GM23248 (cell line): Measurements from ENCODE around the gene PEX5L. TPM values are rescaled to one million over a fixed set of nuclear protein-coding genes. Genes with fewer than 3 reads are reported as not detected.
A peak's percentile ranks its signal among the peaks of the same experiment; 100 is the strongest.

Experiments
- DNase-seq: peaks from one replicate; pipeline ENCODE4 v3.0.0-alpha.2; 2015
- H2AFZ ChIP-seq: fragments of 200-600 bp; sonication (generic); 2 replicates; pipeline ENCODE4 v1.6.1; 2016; ENCODE audit warnings: antibody characterized with exemption
- H3F3A ChIP-seq: fragments of 200-600 bp; sonication (generic); 2 replicates; pipeline ENCODE4 v1.6.1; 2016; ENCODE audit warnings: mild to moderate bottlenecking, antibody characterized with exemption, mixed run types; ENCODE audit not compliant: insufficient read depth
- H3K27ac ChIP-seq: fragments of 200-600 bp; sonication (generic); 2 replicates; pipeline ENCODE4 v1.5.1; 2016; ENCODE audit warnings: mild to moderate bottlenecking
- H3K27me3 ChIP-seq: fragments of 200-600 bp; sonication (generic); replicated peaks from 2 replicates; pipeline ENCODE4 v1.6.1; 2016; ENCODE audit warnings: mild to moderate bottlenecking; ENCODE audit not compliant: insufficient read depth
- H3K36me3 ChIP-seq: fragments of 200-600 bp; sonication (generic); 2 replicates; pipeline ENCODE4 v1.6.1; 2016; ENCODE audit warnings: low read depth, mild to moderate bottlenecking
- H3K4me1 ChIP-seq: fragments of 200-600 bp; sonication (generic); 2 replicates; pipeline ENCODE4 v1.6.1; 2016; ENCODE audit warnings: mild to moderate bottlenecking; ENCODE audit not compliant: insufficient read depth
- H3K4me2 ChIP-seq: fragments of 200-600 bp; sonication (generic); one replicate; pipeline ENCODE4 v1.6.1; 2016; ENCODE audit warnings: mild to moderate bottlenecking; ENCODE audit not compliant: unreplicated experiment
- H3K4me3 ChIP-seq: fragments of 200-600 bp; sonication (generic); 2 replicates; pipeline ENCODE4 v1.5.1; 2016; ENCODE audit warnings: mild to moderate bottlenecking
- H3K79me2 ChIP-seq: fragments of 200-600 bp; sonication (generic); 2 replicates; pipeline ENCODE4 v1.6.1; 2016; ENCODE audit warnings: mild to moderate bottlenecking; ENCODE audit not compliant: insufficient read depth
- H3K9ac ChIP-seq: fragments of 200-600 bp; sonication (generic); 2 replicates; pipeline ENCODE4 v1.6.1; 2016; ENCODE audit warnings: mild to moderate bottlenecking
- H3K9me2 ChIP-seq: fragments of 200-600 bp; sonication (generic); 2 replicates; pipeline ENCODE4 v1.6.1; 2016; ENCODE audit warnings: mixed run types, mild to moderate bottlenecking, moderate library complexity; ENCODE audit not compliant: insufficient read depth
- H3K9me3 ChIP-seq: fragments of 200-600 bp; sonication (generic); one replicate; pipeline ENCODE4 v1.6.1; 2017; ENCODE audit warnings: low read depth
- H4K20me1 ChIP-seq: fragments of 200-600 bp; sonication (generic); 2 replicates; pipeline ENCODE4 v1.6.0; 2016; ENCODE audit not compliant: insufficient read depth
- EZH2 ChIP-seq: fragments of 200-600 bp; sonication (generic); IDR thresholded peaks from 2 replicates; pipeline ENCODE4 v1.6.1; 2018; ENCODE audit warnings: antibody characterized with exemption, mild to moderate bottlenecking; ENCODE audit not compliant: insufficient read depth, poor library complexity, severe bottlenecking
- EZH2phosphoT487 ChIP-seq: fragments of 200-600 bp; sonication (generic); IDR thresholded peaks from 2 replicates; pipeline ENCODE4 v1.6.1; 2018; ENCODE audit warnings: antibody characterized with exemption, moderate library complexity, mild to moderate bottlenecking, low read depth; ENCODE audit not compliant: insufficient read depth
- WGBS, 2 experiments: methylation state at CpG; one replicate each; pipeline ENCODE4 v1.1.6; 2015 to 2017; ENCODE audit warnings: low lambda C conversion rate in 2 of 2, low coverage in 1 of 2; ENCODE audit errors: missing lambda C conversion rate in 2 of 2; 5-methylcytosine and 5-hydroxymethylcytosine counted together
- in situ Hi-C: fragments of 300-500 bp; cut with MboI; formaldehyde crosslinking; loops from 2 replicates; pipeline ENCODE4 v1.15.0; 2020
- polyA plus RNA-seq: library from polyadenylated mRNA; unstranded; fragments of >200 nt; fragmentation: Nextera tagmentation; extraction: Ambion mirVana; gene quantifications from 2 replicates; pipeline ENCODE4 v1.2.1, GENCODE V29; 2016
- total RNA-seq: library from RNA; depleted of rRNA; stranded (reverse); fragments of >200 nt; shearing (Covaris generic); gene quantifications from 2 replicates; pipeline ENCODE4 v1.2.3, GENCODE V29; 2014

Gene PEX5L
- total and polyA plus RNA-seq, 2 experiments from 2014 or later = 0.03 TPM; not detected in 1

DNA sequence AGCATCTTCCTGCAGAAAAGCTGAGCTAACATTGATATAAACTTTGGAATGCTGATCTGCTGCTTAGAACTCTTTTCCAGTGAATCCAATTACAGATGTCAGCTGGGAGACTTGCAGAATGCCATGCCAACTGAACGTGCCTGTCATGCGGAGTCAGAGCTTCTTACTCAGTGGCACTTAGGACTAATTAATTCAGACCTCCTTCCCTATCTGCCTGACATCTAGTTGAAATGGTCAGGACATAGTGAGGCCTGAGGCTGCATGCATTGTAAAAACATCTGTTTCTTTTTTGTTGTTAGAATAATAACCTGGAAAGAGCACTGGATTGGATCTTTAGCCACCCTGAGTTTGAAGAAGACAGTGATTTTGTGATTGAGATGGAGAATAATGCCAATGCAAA is 271.3 kb downstream of the PEX5L start:
- in situ Hi-C loops = no loop called here
- H3K27me3 ChIP-seq = no peaks in the 10 kb centered on the region
- peaks cover 6% of the 10 kb centered on the region; the same call in 1 of the 2 replicates for H3K36me3 ChIP-seq
- no peaks in the 10 kb centered on the region for H4K20me1 ChIP-seq
- no peak overlapping the region for H3K9ac ChIP-seq
- no peak overlapping the region for H3K4me2 ChIP-seq
- TF ChIP-seq EZH2 (no peak), EZH2phosphoT487 (no peak)
- no peak overlapping the region for H3K27ac ChIP-seq
- H3F3A ChIP-seq = no peaks in the 10 kb centered on the region
- no peaks in the 10 kb centered on the region for H3K79me2 ChIP-seq
- DNase-seq = peak; percentile 14
- no peaks in the 10 kb centered on the region for H3K9me3 ChIP-seq
- peaks cover 12% of the 10 kb centered on the region for H3K4me1 ChIP-seq
- H2AFZ ChIP-seq = no peak overlapping the region
- no peaks in the 10 kb centered on the region for H3K9me2 ChIP-seq
- H3K4me3 ChIP-seq = no peak overlapping the region
- 23 to 24% methylated on average over 2 of the region's 2 CpGs for WGBS, 2 experiments

DNA sequence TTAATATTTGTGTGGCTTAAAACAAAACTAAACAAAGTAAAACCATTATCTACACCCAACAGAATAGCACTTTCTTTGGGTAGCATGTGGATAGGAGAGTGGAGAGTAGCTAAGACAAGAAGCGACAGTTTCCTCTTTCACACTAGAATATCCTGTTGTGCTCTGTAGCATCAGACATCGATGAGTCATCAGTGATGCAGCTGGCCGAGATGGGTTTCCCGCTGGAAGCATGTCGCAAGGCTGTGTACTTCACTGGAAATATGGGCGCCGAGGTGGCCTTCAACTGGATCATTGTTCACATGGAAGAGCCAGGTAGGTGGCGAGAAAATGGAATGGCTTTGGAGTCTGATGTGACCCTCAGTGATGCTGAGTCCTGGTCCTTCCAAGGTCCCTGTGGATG is 275.8 kb downstream of the PEX5L start:
- no peaks in the 10 kb centered on the region for H3K79me2 ChIP-seq
- no peak overlapping the region for H3K4me2 ChIP-seq
- no peak overlapping the region for H3K27ac ChIP-seq
- H3K27me3 ChIP-seq = no peaks in the 10 kb centered on the region
- DNase-seq = peak; percentile 49
- H3K9me3 ChIP-seq = no peaks in the 10 kb centered on the region
- H2AFZ ChIP-seq = no peak overlapping the region
- no peak overlapping the region for H3K4me3 ChIP-seq
- no peaks in the 10 kb centered on the region for H4K20me1 ChIP-seq
- H3K36me3 ChIP-seq = peaks cover 6% of the 10 kb centered on the region; the same call in 1 of the 2 replicates
- peaks cover 4% of the 10 kb centered on the region; the same call in 1 of the 2 replicates for H3K4me1 ChIP-seq
- no peaks in the 10 kb centered on the region for H3K9me2 ChIP-seq
- H3F3A ChIP-seq = no peaks in the 10 kb centered on the region
- TF ChIP-seq EZH2phosphoT487 = no peak
- TF ChIP-seq EZH2 = no peak
- no peak overlapping the region for H3K9ac ChIP-seq
- WGBS, 2 experiments = 85 to 92% methylated on average over 8 of the region's 8 CpGs
- in situ Hi-C loops = no loop called here

DNA sequence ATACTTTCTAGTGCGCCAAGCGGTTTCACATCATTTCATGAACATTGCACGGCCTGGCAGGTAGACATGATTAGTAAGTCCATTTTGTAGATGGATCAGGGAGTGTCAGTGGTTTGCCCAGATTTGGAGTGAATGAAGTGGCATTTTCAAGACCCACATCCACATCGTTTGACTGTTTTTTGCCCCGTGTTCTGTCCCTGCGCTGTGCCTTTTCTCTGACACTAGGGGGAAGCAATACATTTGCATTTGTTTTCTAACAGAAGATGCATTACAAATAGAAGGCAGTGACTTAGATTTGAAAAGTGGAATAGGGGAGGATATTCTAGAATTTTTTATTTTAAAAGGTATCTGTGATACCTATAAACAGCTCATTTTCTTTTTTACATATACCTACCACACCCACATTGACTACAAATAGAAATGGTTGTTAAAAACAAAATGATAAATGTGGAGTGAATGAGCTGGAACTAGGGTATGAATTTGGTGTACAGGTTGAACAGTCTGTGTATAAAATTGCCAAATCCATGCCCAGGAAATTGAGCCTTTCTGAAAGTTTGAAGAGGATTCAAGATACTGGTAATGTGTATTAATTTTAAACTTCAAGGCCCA is 285.9 kb downstream of the PEX5L start:
- H3K4me1 ChIP-seq = no peaks in the 10 kb centered on the region
- H3K4me2 ChIP-seq = no peak overlapping the region
- H3F3A ChIP-seq = no peaks in the 10 kb centered on the region
- 61 to 66% methylated on average over 6 of the region's 6 CpGs for WGBS, 2 experiments
- TF ChIP-seq EZH2 (no peak), EZH2phosphoT487 (no peak)
- H3K79me2 ChIP-seq = no peaks in the 10 kb centered on the region
- no peak overlapping the region for H2AFZ ChIP-seq
- in situ Hi-C loops = no loop called here
- DNase-seq = peak; percentile 65
- no peaks in the 10 kb centered on the region for H3K27me3 ChIP-seq
- H3K9me3 ChIP-seq = no peaks in the 10 kb centered on the region
- H4K20me1 ChIP-seq = no peaks in the 10 kb centered on the region
- H3K9me2 ChIP-seq = no peaks in the 10 kb centered on the region
- no peaks in the 10 kb centered on the region for H3K36me3 ChIP-seq
- no peak overlapping the region for H3K4me3 ChIP-seq
- no peak overlapping the region for H3K27ac ChIP-seq
- no peak overlapping the region for H3K9ac ChIP-seq

DNA sequence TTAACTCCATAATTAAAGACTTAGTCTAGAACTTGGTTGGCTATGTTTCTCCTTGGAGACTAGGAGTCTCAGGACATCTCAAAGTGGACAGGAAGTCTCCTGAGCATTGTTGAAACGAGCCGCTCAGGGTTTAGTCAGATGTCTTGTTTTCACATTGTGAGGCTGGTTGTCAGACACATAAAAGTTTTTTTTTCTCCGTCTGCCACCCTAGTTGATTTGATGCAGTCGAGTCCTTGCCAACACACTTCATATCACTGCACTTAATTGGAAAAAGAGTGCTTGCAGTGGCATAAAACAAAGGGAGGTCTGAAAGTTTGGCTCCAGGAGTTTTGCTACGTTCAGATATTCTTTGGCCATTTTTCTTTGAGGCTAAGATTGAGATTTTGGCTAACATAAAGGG is 291.0 kb downstream of the PEX5L start:
- in situ Hi-C loops = no loop called here
- peaks cover 14% of the 10 kb centered on the region; the same call in 1 of the 2 replicates for H3K36me3 ChIP-seq

DNA sequence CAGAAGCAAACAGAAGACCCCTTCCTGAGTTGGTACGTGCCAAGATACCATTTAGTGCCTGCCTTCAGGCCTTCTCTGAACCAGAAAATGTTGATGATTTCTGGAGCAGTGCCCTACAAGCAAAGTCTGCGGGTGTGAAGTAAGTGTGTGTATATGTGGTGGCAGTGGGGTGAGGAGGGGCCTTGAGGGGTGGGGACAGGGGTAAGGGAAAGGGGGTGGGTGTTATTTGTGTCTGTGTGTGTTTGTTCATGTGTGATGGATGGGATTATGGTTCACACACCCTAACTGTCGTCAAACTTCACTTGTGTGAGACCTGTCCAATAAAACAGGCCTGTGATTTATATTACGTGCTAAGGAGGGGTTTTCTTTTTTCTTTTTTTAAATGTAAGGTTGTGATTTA is 291.7 kb downstream of the PEX5L start:
- no peaks in the 10 kb centered on the region for H4K20me1 ChIP-seq
- H3K4me1 ChIP-seq = no peaks in the 10 kb centered on the region
- in situ Hi-C loops = no loop called here
- no peak for TF ChIP-seq EZH2phosphoT487
- no peak for TF ChIP-seq EZH2
- H3F3A ChIP-seq = no peaks in the 10 kb centered on the region
- no peak overlapping the region for H3K27ac ChIP-seq
- H2AFZ ChIP-seq = no peak overlapping the region
- H3K9ac ChIP-seq = no peak overlapping the region
- H3K27me3 ChIP-seq = no peaks in the 10 kb centered on the region
- H3K9me2 ChIP-seq = no peaks in the 10 kb centered on the region
- peaks cover 14% of the 10 kb centered on the region; the same call in 1 of the 2 replicates for H3K36me3 ChIP-seq
- H3K79me2 ChIP-seq = no peaks in the 10 kb centered on the region
- no peak overlapping the region for H3K4me3 ChIP-seq
- H3K4me2 ChIP-seq = no peak overlapping the region
- WGBS, 2 experiments = 90% methylated on average over 3 to 4 of the region's 4 CpGs
- no peak for DNase-seq
- H3K9me3 ChIP-seq = no peaks in the 10 kb centered on the region

More for the DNA sequence above, 291.0 kb downstream of the PEX5L start:
- H3K9me3 ChIP-seq = no peaks in the 10 kb centered on the region
- no peak overlapping the region for H3K4me3 ChIP-seq
- no peak overlapping the region for H2AFZ ChIP-seq
- no peaks in the 10 kb centered on the region for H3K9me2 ChIP-seq
- H4K20me1 ChIP-seq = no peaks in the 10 kb centered on the region
- no peak for TF ChIP-seq EZH2phosphoT487
- no peak for TF ChIP-seq EZH2
- H3K27ac ChIP-seq = no peak overlapping the region
- H3K27me3 ChIP-seq = no peaks in the 10 kb centered on the region
- DNase-seq = no peak
- H3F3A ChIP-seq = no peaks in the 10 kb centered on the region
- H3K79me2 ChIP-seq = no peaks in the 10 kb centered on the region
- 75 to 78% methylated on average over 5 of the region's 5 CpGs for WGBS, 2 experiments
- no peaks in the 10 kb centered on the region for H3K4me1 ChIP-seq
- H3K9ac ChIP-seq = no peak overlapping the region
- H3K4me2 ChIP-seq = no peak overlapping the region
